Right ventricle myocardium inferior (tissue), 1 donor: ENCODE results near the gene HIVEP3. TPM values are rescaled to one million over a fixed set of nuclear protein-coding genes. Genes with fewer than 3 reads are reported as not detected.
"Not testable (repeated sequence)": the region's sequence is repeated elsewhere in the genome, so short reads cannot be mapped to it uniquely, and the experiment has no call there.

ENCODE experiments used
- ATAC-seq: fragments of 200-7000 bp; cut with Tn5 transposase; one replicate; pipeline ENCODE4 v1.9.1; 2020; ENCODE audit warnings: mild to moderate bottlenecking, moderate library complexity
- DNase-seq: peaks from one replicate; pipeline ENCODE4 v3.0.0; 2021; ENCODE audit errors: missing footprints
- intact Hi-C: fragments of 100-400 bp; cut with DNase I; formaldehyde crosslinking; loops from one replicate; pipeline ENCODE4 v1.11.0; 2022
- total RNA-seq: library from RNA; stranded (reverse); fragmentation: NEBNext Ultra II Directional; extraction: Animal tissue kit (Norgen Biotek cat#: 25700); gene quantifications from one replicate; pipeline ENCODE4 v1.2.1, GENCODE V29; 2021
- donor health status: DM: no; HTN: yes; CAD: no; lungs with severe emphysema.

Gene HIVEP3
- total RNA-seq, 1 donor from 2014 or later, result 6.5 TPM

GRCh38 chr1:41568204-41568603, 350.5 kb downstream of the HIVEP3 start:
- intact Hi-C loops, result no loop called here
- no peak for ATAC-seq
- no peak for DNase-seq

GRCh38 chr1:41566969-41567368, 351.8 kb downstream of the HIVEP3 start:
- DNase-seq (no peak), ATAC-seq (no peak)
- intact Hi-C loops, result no loop called here

GRCh38 chr1:41566274-41566885, 352.3 kb downstream of the HIVEP3 start:
- intact Hi-C loops, result no loop called here
- no peak for ATAC-seq
- no peak for DNase-seq

DNA sequence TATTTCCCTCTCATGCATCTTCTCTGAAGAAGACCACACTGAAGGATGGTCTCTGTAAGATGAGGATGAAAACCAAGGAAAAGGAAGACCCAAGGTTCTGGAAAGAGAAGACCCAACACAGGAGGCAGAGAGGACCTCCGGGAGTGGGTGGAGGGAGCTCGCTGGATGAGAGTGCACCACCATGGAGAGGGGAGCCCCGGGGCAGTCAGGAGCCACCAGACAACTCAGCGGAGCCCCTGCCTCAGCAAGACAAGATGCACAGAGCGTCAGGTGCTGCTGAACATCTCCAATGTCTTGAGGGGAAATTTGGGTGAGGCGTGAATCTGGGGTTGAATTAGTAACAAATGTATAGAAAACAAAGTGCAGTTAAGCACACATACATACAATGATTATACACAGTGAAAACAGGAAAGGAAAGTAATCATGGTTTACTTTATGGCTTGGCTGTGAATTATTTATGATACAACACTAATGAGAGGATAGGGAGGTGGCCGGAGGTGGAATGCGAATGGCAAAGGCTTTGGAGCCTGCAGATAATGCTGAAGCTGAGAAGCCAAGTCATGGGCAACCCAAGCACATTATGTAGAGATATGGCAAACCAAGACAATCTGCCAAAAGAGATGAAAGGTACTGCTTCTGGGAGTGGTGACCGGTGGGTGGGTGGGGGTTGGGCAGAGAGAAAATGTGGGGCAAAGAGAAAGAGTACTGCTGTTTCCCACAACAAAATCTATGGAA, 353.8 kb downstream of the HIVEP3 start:
- intact Hi-C loops, result no loop called here
- ATAC-seq (no peak), DNase-seq (no peak)

DNA sequence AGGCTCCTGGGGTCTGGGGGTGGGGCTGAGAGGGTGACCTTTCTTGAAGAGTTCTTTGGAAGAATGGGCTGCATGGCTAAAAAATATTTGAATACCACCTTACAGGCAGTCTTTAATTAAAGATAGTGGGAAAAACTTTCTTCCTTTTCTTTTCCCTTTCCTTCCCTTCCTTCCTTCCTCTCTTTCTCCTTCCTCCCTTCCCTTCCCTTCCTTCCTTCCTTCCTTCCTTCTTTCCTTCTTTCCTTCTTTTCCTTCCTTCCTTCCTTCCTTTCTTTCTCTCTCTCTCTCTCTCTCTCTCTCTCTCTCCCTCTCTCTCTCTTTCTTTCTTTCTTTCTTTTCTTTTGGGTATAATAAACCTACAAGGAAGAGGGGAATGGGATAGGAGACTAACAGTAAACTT, 356.4 kb downstream of the HIVEP3 start:
- ATAC-seq (no peak), DNase-seq (no peak)
- intact Hi-C loops, result no loop called here

- intact Hi-C loops, result no loop called here
- DNase-seq, result no peak
- no peak for ATAC-seq
These were observed 357.8 kb downstream of the HIVEP3 start for GRCh38 chr1:41560931-41561330.

DNA sequence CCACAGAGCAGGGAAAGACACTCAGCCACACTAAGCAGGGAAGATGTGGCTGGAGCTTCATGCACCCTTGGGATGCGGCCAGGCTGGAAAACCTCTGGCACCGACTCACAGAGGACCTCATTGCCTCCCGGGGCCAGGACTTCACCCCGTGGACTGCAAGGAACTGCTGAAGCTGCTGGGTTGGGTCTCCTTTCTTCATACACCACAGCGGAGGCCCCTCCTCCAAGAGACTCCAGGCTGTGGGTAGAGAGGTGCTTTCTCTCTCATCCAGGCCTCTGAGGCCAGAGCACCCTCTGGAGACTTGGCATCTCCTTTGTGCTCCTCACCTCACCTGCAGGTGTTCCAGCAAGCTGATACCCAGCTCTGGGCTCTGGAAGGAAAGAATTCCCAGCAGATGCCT, 358.2 kb downstream of the HIVEP3 start:
- DNase-seq, result no peak
- intact Hi-C loops, result no loop called here
- no peak for ATAC-seq

DNA sequence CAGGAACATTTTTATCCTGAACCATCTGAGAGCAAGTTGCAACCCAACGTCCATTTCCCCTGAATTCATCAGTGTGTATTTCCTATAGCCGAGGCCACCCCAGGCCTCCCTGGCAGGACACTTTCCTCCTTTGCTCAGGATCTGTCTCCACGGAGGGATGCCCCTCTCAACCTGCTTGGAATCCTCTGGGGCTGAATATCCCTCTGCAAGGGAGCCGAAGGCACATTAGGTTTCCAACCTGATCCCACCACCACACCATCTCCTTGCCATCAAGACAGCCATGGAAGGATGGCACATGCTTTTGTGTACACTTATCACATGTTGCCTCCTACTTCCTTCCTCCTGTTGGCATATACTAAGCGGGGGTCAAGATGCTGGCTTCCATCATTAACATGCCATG, 359.4 kb downstream of the HIVEP3 start:
- no peak for ATAC-seq
- intact Hi-C loops, result no loop called here
- no peak for DNase-seq

GRCh38 chr1:41558761-41559171, 360.0 kb downstream of the HIVEP3 start:
- ATAC-seq (peak; percentile 96), DNase-seq (peak; percentile 84)
- intact Hi-C loops, result no loop called here

DNA sequence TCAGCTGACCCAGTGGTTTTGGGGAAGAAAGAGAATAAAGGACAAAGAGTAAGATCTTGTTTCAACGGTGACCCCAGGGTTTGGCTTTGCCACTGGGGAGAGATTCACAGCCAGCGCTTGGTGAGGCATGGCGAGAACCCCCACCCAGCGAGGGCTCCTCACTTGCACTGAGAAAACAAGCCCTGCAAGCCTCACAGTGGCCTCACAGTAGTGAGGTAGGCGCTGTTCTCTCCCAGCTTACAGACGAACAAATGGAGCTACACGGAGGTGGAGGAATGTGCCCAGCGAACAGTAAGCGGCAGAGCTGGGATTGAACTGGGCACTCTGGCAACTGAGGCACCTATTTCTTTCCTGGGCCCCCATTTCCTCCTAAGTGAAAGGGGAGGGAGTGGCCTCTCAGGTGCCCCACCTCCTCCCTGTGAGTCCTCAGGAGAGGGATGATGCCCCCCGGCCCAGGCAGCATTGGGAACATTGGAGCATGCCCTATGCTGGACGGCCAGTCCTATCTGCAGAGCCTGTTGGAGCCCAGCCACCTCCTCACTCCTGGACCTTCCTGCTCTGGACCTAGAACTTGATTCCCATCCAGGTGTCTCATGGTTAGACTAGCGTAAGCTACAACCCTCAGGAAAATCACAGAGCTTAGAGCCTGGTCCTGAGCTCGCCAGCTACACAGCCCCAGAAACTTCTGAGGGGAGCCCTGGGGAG, 360.8 kb downstream of the HIVEP3 start:
- no peak for DNase-seq
- ATAC-seq, result peak; percentile 23
- intact Hi-C loops, result no loop called here

- ATAC-seq, DNase-seq, intact Hi-C loops: not testable (repeated sequence)
These were observed 364.0 kb downstream of the HIVEP3 start for GRCh38 chr1:41554746-41555145.

GRCh38 chr1:41547781-41548560, 370.8 kb downstream of the HIVEP3 start:
- ATAC-seq (no peak), DNase-seq (no peak)

DNA sequence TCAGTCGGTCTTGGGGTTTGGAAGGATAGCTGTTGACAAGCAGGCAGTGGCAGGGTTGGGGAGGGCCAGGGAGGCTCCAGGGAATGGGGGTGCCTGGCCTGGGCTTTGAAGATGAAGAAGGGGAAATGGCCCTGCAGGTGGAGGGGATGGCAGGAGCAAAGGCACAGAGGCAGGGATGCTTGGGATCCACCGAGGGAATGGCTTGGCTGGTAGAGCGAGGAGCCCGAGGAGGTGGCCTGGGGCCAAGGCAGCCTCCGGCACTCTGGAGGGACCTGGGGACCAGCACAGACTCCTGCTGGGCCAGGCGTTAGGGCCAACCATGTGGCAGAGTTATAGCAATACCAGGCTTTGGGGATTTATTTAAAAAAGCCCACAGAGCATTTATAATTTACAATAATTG, 371.4 kb downstream of the HIVEP3 start:
- intact Hi-C loops, result no loop called here
- ATAC-seq (no peak), DNase-seq (no peak)

More at GRCh38 chr1:41547781-41548560, 370.8 kb downstream of the HIVEP3 start:
- intact Hi-C loops, result no loop called here

GRCh38 chr1:41546833-41547135, 371.9 kb downstream of the HIVEP3 start:
- DNase-seq (no peak), ATAC-seq (peak; percentile 37)
- intact Hi-C loops, result no loop called here

DNA sequence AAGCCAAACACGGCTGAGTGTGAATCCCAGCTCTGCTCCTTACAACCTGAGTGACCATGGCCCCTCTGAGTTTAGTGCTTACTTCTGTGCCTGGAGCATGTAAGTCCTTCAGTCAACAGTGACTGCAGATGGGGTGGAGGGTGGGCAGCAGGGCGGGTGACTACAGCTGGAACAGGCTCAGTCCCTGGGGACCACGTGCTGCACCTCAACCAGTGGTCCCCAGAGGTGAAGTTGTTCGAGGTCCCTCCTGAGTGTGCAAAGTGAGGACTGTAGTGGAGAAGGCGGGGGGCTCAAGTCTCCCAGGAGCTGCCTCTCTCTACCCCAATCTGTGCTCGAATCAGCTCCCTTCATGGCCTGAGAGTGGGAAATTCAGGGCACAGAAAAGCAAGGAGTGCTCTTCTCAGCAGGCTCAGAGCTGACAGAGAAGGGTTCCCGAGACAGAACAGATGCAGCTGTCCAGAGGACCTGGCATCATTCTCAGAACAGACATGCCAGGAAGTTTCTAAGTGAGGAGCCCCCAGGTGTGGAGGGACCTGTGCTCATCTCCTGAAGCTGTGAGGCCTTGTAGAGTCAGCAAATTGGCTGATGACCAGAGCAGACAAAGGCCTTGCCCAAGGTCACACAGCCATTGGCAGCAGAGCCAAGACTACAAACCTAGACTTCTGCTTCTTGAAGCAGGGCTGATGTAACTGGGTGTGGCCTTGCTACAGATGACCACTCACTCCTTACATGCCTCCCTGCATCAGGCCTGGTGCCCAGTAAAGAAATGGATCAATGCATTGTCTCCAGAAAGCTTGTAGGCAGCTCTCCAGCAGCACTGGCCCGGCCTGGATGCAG, 372.5 kb downstream of the HIVEP3 start:
- DNase-seq (no peak), ATAC-seq (no peak)
- intact Hi-C loops, result no loop called here

DNA sequence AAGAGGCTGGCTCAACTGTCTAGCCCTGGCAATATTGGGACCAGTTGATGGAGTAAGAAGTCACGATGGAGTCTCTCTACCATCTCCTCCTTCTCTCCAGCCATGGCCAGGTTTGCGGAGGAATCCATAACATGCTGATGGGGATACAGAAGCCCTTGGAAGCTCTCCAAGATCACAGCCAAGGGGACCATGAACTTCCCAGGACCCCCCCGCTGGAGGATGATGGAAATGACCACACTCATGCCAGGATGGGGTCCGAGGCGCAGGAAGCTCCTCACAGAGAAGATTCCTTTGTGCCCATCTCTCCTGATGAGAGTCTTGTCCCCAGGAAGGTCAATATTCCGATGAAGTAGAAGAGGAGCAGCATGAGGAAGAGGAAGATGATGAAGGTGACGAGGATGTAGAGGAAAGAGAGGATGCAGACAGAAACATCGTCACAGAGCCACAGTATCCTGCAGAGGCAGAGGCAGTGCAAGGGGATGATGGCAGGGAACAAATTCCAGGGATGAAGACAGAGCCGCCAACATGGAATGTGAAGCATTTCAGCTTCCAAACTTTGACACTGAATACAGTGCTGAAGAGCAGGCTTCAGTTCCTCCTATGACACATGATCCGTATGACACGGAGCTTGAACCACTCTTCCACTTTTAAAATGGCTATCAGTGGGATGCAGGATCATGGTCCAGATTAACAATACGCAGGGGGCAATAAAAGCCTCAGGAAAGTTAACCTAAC, 376.4 kb downstream of the HIVEP3 start:
- ATAC-seq (no peak), DNase-seq (no peak)
- intact Hi-C loops, result no loop called here

DNA sequence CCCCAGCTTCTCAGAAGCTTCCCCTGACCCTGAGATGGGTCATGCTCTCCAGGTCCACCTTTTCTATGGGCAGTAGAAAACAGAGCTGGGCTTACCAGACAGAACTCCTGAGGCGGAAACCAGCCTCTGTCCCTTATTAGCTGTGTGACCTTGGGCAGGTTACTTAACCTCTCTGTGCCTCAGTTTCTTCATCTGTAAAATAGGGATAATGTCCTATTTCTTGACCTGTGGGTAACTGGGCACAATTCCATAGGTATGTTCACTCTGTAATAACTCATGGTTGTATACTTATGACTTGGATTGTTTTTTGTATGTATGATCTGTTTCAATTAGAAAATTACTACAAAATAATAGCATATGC, 377.1 kb downstream of the HIVEP3 start:
- intact Hi-C loops, result no loop called here
- ATAC-seq, result no peak

More for the DNA sequence above, 377.1 kb downstream of the HIVEP3 start:
- no peak for DNase-seq
